Hematopoietic multipotent progenitor cell treated with erythropoietin and hydrocortisone succinate and interleukin-3 and kit ligand, for 15 days (in vitro differentiated cells): ENCODE results near the gene SPOCK1.

ENCODE experiments used
- DNase-seq: peaks from one replicate; pipeline ENCODE4 v3.0.0-alpha.2; 2015; ENCODE audit warnings: low spot score

SPOCK1 gene

GRCh38 chr5:137492331-137492730 is 6.8 kb downstream of the SPOCK1 start:
- no peak for DNase-seq

- no peak for DNase-seq
Observed at GRCh38 chr5:137491121-137491520, 8.0 kb downstream of the SPOCK1 start.

GRCh38 chr5:137490591-137490990 is 8.5 kb downstream of the SPOCK1 start:
- DNase-seq: no peak

DNA sequence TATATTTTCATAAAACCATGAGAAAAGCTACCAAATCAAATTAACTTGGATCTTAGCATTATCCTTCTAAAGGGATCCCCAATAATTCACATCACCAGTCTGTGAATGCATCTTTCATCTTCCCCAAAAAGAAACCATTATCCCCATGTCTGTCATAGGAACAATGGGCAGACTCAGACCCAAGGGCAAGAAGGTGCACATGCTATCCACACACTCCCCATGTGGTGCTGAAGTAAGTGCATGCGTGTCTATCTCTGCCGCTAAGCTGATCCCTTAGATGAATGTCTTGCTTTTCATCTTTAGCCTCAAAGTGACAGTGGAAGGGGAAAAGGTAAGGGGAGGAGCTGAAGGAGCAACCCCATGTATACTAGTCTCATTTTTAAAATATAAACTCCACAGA is 10.2 kb downstream of the SPOCK1 start:
- DNase-seq: no peak

- DNase-seq: no peak
Observed at GRCh38 chr5:137488516-137488915, 10.6 kb downstream of the SPOCK1 start.

- DNase-seq: no peak
Observed at GRCh38 chr5:137487600-137487999, 11.5 kb downstream of the SPOCK1 start.

DNA sequence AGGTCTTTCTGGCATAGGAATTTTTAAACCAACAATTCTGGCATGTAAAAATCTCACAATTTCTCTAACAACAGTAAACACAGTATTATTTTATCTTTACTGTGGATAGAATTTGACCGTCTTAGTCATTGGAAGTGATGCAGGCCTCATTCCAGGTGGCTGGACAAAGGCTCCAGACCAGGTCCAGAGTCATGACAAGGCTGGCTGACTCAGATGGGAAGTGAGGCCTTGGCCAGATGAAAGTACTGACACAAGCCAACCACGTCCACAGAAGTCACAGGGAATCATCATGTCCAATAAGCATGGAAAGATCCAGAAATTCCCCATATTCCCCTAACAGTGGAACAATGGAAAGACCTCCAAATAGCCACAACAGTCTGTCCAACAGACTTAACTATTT is 12.4 kb downstream of the SPOCK1 start:
- DNase-seq: no peak

DNA sequence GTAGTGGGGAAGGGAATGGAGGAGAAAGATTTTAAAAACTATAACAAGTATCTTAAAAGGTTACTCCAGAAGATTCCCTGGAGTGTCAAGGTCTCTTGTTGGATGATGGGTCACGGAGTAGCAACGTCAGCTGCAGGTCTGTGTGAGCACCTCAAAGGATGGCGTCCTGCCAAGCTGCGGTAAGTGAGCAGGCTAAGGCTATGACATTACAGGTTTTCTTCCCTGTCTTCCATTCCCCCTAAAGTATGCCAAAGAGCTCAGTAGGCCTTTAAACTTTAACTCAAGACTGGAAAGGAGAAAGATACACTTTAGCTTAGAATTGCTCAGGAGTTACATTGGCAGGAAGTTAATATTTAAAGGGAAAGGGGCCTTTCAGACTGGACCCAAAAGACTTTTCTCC is 17.5 kb downstream of the SPOCK1 start:
- no peak for DNase-seq

- no peak for DNase-seq
Observed at GRCh38 chr5:137478043-137478442, 21.1 kb downstream of the SPOCK1 start.

GRCh38 chr5:137470921-137471220 is 28.3 kb downstream of the SPOCK1 start:
- no peak for DNase-seq

DNA sequence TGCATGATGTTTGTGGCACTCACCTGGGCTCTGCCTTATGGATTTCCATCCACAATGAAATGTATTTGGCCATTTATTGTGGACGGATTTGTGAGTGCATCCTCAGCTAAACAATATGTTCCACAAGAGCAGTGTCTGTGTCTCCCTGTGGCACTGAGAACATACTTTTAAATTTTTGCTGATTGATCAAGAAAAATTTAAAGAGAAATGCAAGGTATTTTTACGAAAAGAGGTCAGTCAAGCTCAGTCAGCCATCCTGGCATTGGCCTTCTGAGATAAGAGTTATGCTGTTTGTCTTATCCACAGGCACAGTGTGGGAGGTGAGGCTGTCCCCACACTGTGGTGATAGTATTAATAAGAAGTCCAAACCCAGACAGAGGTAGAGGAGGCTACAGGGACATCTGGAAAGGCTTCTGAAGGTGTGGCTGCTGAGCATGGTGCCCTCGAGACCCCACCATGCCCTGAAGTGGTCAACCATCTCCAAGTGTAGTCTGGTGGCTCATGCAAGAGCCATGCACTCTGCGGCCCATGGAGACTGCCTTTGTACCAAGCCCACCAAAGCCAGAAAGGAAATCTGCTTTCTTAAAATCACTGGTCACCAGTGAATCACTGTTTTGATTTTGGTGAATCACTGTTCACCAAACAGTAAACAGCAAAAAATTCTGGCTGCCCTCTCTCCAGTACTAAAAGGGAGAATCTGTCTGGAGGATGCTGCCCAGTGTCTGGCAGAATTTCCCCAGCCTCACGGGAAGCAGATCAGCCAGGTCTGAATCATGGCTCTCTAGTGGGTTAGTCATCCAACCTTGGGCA is 28.8 kb downstream of the SPOCK1 start:
- DNase-seq: no peak

DNA sequence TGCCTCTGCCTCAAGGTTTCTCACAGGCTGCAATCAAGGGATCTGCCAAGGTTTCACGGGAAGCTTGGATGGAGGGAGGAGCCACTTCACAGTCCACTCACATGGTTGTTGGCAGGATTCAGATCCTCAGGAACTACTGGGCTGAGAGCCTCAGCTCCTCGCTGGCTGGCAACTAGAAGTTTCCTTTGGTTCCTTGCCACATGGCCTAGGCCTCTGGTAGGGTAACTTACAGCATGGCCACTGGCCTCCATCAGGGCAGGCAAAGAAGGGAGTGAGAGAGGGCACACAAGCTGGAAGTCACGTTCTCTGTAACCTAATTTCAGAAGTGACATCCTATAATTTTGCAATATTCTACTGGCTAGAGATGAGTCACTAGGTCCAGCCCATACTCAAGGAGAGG is 32.2 kb downstream of the SPOCK1 start:
- no peak for DNase-seq

DNA sequence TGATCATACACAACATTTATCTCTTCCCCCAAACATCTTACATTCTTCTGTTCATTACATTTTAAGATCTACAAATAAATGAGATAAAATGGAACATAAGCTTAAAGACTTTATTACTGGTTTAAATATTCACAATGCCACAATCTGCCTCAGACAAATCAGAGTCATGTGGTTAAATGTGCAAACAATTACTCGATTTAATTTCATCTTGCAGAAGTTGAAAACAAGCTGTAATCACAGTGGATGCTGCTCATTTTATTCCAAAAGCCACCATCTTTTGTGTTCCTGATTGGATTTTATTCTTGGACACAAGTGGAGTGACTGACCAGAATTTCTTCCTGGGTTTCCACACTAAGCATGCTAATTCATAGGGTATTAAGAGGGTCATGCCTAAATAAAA is 33.2 kb downstream of the SPOCK1 start:
- DNase-seq: no peak

DNA sequence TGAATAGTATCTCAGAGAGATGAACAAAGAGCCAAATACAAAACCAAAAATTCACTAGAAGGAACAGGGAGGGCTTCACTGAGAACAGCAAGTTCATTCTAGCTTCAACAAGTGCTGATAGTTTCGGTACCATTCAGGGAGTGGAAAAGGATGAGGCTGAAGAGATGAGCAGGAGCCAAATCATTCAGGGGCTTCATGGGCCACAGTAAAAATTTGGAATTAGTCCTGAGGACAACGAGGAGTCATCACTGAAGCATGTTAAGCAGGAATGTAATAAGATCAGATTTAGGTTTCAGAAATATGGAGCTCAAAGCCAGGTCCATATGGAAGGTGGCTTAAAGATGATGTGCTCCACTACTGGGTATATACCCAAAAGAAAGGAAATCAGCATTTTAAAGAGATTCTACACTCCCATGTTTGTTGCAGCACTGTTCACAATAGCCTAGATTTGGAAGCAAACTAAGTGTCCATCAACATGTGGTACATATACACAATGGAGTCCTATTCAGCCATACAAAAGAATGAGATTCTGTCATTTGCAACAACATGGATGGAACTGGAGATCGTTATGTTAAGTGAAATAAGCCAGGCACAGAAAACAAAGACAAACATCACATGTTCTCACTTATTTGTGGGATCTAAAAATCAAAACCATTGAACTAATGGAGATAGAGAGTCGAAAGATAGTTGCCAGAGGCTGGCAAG is 36.2 kb downstream of the SPOCK1 start:
- no peak for DNase-seq

GRCh38 chr5:137462265-137462590 is 36.9 kb downstream of the SPOCK1 start:
- DNase-seq: no peak

- DNase-seq: no peak
Observed at GRCh38 chr5:137461391-137462264, 37.5 kb downstream of the SPOCK1 start.

DNA sequence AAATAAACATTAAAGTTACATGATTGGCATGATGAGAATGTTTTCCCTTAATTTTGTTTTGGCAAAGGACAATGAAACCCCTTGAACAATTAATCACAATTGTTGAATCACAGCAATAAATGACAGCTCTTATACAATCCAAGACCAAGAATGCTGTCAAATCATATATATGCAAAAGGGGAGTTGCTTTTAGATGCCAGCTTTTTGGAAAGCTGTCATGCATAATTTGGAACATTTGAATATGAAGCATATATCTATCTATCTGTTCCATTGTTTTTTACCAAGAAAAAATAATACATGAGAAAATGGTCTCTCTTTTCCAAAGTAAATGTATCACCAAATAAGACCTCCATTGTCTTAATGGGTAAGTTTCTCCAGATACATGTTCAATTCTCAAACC is 44.5 kb downstream of the SPOCK1 start:
- DNase-seq: no peak

DNA sequence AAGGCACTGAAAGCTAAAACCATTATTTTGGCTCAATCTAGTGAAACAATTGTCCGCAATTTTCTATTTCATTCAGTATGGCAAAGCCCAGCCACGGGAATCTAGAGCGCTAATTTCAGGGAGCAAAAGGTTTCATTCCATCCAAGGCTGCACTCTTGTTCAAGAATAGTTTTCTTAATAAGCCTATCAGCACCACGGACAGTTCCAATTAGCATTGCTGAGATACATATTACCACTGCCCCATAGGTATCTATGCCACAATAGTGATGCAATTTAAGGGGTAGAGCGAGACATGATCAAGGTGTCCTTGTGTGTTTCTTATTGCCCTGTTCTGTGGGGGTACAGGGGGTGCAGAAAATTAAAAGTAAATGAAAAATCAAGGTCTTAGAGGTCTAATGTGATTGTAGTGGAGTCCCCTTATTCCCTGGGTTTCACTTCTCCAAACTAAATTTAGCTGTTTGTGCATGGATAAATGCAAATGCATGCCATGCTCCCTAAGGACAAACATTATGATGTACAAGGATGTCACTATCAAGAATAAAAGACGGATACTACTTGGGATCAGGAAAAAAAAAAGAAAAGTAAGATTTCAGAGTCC is 45.5 kb downstream of the SPOCK1 start:
- no peak for DNase-seq

DNA sequence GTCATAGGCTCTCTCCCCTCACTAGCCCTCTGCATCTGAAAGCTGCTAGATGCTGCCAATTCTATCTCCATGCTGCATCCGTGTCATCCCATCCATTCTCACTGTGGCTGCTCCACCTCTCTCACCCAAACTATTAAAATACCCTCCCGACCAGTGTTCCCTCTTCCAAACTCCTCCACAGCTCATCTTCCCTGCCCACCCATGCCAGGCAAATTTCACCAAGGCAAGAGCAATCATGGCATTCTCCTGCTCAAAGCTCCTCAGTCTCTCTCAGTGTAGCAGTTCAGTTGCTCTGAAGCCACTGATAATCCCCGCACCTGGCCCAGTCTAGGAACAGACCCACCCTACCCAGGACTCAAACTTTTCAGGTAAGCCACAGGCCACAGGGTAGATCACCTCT is 48.4 kb downstream of the SPOCK1 start:
- DNase-seq: no peak

GRCh38 chr5:137448868-137449267 is 50.3 kb downstream of the SPOCK1 start:
- DNase-seq: no peak

GRCh38 chr5:137446615-137447014 is 52.5 kb downstream of the SPOCK1 start:
- no peak for DNase-seq

DNA sequence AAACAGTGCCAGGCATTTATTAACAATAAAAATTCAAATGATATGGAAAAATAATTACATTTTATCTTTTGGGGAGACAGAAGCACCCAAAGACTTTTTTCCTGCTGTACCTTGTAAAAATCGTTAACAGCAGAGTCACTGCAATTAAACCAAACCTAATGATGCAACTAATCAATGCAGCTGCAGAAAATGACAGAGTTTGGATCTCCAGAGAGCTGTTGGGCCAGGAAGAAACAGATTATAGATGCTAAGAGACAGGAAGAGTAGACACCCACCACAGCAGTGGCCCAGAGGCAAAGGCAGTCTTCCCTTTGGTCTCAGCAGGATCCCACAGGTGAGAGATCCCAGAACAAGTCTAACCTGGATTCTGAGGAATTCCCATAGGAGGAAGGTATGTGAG is 53.0 kb downstream of the SPOCK1 start:
- DNase-seq: no peak

DNA sequence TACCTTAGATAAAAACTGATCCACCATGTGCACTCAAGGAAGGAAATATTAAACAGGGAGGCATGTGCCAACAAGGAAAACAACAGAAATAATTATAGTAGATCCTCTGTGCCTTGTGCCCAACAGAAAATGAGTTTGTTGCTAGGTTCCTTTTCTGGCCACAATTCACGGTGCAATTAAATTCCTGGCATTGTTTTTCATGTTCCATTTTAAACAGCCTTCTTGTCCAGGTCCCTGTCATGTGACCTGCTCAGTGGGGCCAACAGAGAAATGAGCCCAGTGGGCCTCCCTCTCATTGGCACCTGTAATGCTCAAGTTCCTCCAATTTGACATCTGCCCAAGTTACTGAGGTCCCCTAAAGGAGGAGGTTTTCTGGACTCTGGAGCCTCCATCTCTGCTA is 56.5 kb downstream of the SPOCK1 start:
- no peak for DNase-seq
